ENCODE results near the gene OAF. TPM values are rescaled to one million over a fixed set of nuclear protein-coding genes. Genes with fewer than 3 reads are reported as not detected.
A peak's percentile ranks its signal among the peaks of the same experiment; 100 is the strongest.

The OAF gene
- total and polyA plus RNA-seq, 10 donors, result 10.6 to 148 (median 73.6) TPM

DNA sequence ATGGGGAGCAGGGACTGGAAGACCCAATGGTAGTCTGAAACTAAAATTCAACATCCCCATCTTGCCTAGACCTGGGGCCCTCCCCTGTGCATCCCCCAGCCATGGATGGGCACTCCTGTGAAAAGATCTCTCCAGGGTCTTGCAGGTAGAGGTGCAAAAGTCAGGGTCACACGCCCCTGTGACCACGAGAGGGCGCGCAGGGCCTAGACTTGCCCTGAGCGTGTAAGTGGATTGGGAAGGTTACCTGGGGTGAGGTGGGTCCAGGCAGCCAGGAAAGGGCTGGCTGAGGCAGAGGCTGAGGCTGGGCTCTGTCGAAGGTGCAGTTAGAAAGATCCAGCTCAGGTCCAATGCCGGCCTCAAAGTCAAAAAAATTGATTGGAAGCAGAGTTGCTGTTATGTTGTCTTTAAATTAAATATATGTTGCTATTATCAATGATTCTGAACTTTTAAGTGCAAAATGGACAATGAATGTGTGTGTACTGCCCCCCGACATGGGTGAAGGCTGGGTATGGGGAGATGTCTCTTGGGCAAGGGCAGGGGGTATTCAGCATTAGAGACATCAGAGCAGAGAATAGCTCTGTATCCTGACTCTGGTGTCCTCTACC, 24.3 kb downstream of the OAF start:
- intact Hi-C loops (cut with DNase I; ENCODE audit: low total_unique reads), result no loop called here
- 13 to 20% (median 15%) methylated on average over 6 to 8 of the region's 8 CpGs for WGBS, 5 donors
- H3K4me3 ChIP-seq, result no peak overlapping the region
- no peak overlapping the region for H3K27ac ChIP-seq
- no peak for DNase-seq
- TF ChIP-seq, protein P1, sequence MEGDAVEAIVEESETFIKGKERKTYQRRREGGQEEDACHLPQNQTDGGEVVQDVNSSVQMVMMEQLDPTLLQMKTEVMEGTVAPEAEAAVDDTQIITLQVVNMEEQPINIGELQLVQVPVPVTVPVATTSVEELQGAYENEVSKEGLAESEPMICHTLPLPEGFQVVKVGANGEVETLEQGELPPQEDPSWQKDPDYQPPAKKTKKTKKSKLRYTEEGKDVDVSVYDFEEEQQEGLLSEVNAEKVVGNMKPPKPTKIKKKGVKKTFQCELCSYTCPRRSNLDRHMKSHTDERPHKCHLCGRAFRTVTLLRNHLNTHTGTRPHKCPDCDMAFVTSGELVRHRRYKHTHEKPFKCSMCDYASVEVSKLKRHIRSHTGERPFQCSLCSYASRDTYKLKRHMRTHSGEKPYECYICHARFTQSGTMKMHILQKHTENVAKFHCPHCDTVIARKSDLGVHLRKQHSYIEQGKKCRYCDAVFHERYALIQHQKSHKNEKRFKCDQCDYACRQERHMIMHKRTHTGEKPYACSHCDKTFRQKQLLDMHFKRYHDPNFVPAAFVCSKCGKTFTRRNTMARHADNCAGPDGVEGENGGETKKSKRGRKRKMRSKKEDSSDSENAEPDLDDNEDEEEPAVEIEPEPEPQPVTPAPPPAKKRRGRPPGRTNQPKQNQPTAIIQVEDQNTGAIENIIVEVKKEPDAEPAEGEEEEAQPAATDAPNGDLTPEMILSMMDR (IDR thresholded peaks at IDR 0.05 in 8 of 11, conservative IDR thresholded peaks at IDR 0.05 in 3 of 11), result peak in 9 of 11 experiments; percentile 26 to 68 (median 58)
- peak in 1 of 3 donors; percentile 11 for TF ChIP-seq POLR2AphosphoS5 (IDR thresholded peaks at IDR 0.05)
- TF ChIP-seq POLR2A (IDR thresholded peaks at IDR 0.05), result no peak
- H3K4me1 ChIP-seq, result peaks cover 0 to 18% (median 5%) of the 10 kb centered on the region in 6 donors
- H3K9me3 ChIP-seq, result no peaks in the 10 kb centered on the region
- H3K36me3 ChIP-seq, result peaks cover 0 to 7% (median 0%) of the 10 kb centered on the region in 6 donors
- peaks cover under 1 to 72% (median 12%) of the 10 kb centered on the region in 7 donors for H3K27me3 ChIP-seq (replicated peaks in 1 of 7)

DNA sequence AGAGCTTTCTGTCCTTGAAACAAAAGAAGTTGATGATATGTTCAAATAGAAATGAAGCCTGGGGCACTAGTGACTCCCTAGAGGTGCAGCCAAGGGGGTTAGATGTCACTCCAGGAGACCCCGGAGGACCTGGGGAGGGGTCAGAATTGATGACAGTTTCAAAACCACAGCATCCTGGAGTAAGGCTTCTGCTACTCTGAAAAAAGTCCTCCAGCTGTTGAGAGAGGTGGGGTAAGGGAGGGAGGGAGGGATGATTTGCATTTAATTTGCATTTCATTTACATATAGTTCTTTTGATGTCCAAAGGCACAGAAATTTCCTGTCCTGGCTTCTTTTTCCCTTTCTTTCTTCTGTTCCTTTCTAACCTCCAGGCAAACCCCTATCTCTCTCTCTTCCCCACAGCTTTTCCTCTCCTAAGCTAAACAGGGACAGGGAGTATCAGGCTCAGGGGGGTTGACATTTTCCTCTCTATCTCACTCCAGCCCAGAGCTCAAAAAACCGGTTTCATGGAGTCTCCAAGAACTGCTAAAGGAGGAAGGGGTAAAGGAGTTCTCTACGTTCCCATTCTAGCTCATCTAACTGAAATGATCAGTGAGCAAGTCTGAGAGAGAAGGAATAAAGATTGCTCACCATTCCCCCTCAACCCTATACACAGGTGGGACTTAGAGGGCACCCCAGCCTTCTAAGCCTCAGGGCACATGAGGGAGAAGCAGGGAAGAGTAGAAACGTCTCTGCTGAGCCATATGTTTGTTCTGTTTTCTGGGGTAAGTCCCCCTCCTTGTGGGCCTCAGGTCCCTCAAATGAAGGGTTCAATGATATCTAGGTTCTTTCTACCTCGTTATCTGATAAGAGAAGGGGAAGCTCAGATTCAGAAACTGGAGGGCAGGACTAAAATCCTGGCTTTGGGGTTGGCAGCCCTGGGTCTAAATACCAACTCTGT, 25.6 kb downstream of the OAF start:
- H3K27ac ChIP-seq, result no peak overlapping the region
- H3K36me3 ChIP-seq, result no peaks in the 10 kb centered on the region
- intact Hi-C loops (cut with DNase I; ENCODE audit: low total_unique reads), result no loop called here
- no peak overlapping the region for H3K4me3 ChIP-seq
- H3K27me3 ChIP-seq (replicated peaks in 1 of 7), result peaks cover 3 to 85% (median 25%) of the 10 kb centered on the region in 7 donors
- DNase-seq, result no peak
- no peaks in the 10 kb centered on the region for H3K9me3 ChIP-seq
- TF ChIP-seq POLR2A (IDR thresholded peaks at IDR 0.05) (no peak), POLR2AphosphoS5 (IDR thresholded peaks at IDR 0.05) (no peak)
- TF ChIP-seq, protein P1 (IDR thresholded peaks at IDR 0.05 in 8 of 11, conservative IDR thresholded peaks at IDR 0.05 in 3 of 11), result no peak
- 38 to 53% (median 51%) methylated on average over 5 of the region's 5 CpGs for WGBS, 5 donors
- H3K4me1 ChIP-seq, result peaks cover 0 to 20% (median 6%) of the 10 kb centered on the region in 6 donors

DNA sequence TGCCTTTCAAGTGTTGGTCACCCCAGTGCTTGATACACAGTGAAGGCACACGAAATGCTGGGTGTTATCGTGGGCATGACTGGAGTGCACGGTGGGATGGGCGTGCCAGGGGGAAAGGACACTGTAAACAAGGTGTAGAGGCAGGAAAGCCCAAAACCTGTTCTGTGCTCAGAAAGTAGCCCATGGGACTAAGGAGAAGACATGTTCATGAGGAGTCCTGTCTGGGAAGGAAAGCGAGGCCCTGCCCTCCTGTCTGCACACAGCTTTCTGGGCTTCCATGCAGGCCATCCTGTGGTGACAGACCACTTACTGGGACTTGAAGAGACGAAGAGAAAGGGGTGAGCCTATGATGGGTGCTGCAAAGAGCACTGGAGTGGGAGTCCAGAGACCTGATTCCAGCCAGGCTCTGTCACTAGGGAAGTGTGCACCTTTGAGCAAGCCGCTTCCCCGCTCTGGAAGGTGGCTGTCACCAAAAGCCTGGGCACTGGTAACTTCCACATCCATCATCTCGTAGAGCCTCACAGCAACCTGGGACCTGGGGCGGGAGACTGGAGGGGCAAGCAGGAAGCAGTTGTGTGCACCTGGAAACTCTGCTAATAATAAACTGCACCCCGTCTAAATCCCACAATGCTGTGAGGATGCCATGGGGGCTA, 28.3 kb downstream of the OAF start:
- WGBS, 5 donors, result 80 to 88% (median 83%) methylated on average over 7 to 11 of the region's 11 CpGs
- Histone ChIP-seq H3K27me3 (replicated peaks in 1 of 7) (peaks cover 3 to 88% (median 31%) of the 10 kb centered on the region in 7 donors), H3K4me3 (no peak overlapping the region), H3K4me1 (peaks cover 0 to 18% (median 6%) of the 10 kb centered on the region in 6 donors), H3K9me3 (no peaks in the 10 kb centered on the region), H3K36me3 (no peaks in the 10 kb centered on the region), H3K27ac (no peak overlapping the region)
- peak; percentile 51 for DNase-seq
- TF ChIP-seq POLR2A (IDR thresholded peaks at IDR 0.05) (no peak), POLR2AphosphoS5 (IDR thresholded peaks at IDR 0.05) (no peak)
- TF ChIP-seq, protein P1 (IDR thresholded peaks at IDR 0.05 in 8 of 11, conservative IDR thresholded peaks at IDR 0.05 in 3 of 11), result no peak
- intact Hi-C loops (cut with DNase I; ENCODE audit: low total_unique reads), result no loop called here

Measured in spleen (tissue), 11 donors.